Fibroblast of pulmonary artery (primary cell): ENCODE results near the gene PTPRM.

Experiments used
- DNase-seq: peaks from one replicate; pipeline ENCODE4 v3.0.0-alpha.2; 2010; ENCODE audit warnings: low read depth
- H3K4me3 ChIP-seq: replicated peaks from 2 replicates; pipeline ENCODE4 v1.5.1; 2011; ENCODE audit warnings: low read depth, mild to moderate bottlenecking, control low read depth, low read length, moderate library complexity
- TF ChIP-seq, protein P1 (sequence below): IDR thresholded peaks from 2 replicates; pipeline ENCODE4 v1.5.1; 2011; ENCODE audit warnings: mild to moderate bottlenecking, control low read depth, low read length, inconsistent platforms; ENCODE audit errors: missing control alignments

Gene PTPRM

DNA sequence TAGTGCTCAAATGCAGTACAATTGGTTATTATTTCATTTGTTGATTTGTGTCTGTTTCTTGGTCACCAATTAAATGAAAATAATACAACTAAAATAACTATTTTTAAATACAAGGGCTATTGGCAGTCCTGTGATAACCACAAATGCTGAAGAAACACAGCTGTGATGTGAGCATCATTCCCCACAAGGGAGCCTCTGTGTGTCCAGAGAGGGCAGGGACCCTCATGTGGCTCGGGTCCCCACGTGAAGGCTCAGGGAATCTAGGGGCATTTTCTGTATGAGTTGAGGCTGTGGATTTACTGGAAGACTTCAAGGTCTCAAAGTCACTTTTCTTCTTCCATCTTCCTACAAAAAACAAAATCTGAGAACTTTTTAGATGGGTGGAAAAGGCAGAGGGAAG lies 726.1 kb downstream of the PTPRM start:
- H3K4me3 ChIP-seq: no peak overlapping the region
- TF ChIP-seq, protein P1, sequence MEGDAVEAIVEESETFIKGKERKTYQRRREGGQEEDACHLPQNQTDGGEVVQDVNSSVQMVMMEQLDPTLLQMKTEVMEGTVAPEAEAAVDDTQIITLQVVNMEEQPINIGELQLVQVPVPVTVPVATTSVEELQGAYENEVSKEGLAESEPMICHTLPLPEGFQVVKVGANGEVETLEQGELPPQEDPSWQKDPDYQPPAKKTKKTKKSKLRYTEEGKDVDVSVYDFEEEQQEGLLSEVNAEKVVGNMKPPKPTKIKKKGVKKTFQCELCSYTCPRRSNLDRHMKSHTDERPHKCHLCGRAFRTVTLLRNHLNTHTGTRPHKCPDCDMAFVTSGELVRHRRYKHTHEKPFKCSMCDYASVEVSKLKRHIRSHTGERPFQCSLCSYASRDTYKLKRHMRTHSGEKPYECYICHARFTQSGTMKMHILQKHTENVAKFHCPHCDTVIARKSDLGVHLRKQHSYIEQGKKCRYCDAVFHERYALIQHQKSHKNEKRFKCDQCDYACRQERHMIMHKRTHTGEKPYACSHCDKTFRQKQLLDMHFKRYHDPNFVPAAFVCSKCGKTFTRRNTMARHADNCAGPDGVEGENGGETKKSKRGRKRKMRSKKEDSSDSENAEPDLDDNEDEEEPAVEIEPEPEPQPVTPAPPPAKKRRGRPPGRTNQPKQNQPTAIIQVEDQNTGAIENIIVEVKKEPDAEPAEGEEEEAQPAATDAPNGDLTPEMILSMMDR: no peak
- DNase-seq: no peak

DNA sequence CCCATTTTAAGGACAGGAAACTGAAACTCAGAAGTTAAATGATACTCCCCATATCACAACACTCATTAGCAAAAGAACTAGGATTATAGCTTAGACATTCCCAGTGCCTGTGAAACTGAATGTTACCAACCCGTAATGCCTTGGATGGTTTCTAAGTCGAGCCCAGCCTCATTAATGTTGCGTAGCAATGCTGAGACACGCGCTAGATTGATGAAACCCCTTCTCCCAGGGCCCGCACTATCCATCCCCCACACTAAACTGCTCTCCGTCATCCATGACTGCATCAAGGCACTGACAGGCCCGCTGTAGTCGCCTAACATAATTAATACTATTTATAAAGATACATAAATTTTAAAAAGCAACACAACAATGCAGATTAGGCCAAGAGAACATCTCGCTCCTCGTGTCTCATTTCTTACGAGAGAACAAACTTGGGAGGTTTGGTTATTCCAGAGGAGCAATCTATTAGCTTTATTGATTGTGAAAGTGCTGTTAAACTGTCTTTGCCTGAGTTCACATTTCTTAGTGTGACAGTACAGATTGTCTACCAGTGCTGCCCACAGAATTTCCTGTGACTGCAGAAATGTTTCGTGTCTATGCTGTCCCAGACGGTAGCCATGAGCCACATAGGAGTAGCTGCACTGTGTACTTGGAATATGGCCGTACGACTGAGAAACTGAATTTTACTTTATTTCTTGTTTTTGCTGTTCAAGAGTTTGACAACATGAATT lies 729.9 kb downstream of the PTPRM start:
- TF ChIP-seq, protein P1: no peak
- no peak for DNase-seq
- no peak overlapping the region for H3K4me3 ChIP-seq

DNA sequence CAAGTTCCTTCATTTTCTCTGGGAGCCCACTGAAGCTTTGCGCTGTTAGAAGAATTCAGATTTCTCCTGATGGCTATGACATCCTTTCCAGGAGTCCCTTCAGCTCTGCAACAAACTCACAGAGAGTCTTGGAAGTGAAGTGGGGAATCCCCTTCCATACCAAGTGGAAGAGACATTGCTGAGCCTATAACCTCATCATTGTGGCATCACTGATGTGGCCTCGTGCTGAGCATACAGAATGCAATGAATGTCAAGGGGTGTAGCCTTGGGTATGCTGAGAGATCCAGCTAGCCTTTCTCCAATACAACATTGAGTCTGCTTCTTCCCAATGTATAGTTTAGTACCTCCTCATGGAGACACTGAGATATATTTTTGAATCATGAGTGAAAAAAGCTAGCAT lies 731.1 kb downstream of the PTPRM start:
- TF ChIP-seq, protein P1: no peak
- H3K4me3 ChIP-seq: no peak overlapping the region
- DNase-seq: no peak

DNA sequence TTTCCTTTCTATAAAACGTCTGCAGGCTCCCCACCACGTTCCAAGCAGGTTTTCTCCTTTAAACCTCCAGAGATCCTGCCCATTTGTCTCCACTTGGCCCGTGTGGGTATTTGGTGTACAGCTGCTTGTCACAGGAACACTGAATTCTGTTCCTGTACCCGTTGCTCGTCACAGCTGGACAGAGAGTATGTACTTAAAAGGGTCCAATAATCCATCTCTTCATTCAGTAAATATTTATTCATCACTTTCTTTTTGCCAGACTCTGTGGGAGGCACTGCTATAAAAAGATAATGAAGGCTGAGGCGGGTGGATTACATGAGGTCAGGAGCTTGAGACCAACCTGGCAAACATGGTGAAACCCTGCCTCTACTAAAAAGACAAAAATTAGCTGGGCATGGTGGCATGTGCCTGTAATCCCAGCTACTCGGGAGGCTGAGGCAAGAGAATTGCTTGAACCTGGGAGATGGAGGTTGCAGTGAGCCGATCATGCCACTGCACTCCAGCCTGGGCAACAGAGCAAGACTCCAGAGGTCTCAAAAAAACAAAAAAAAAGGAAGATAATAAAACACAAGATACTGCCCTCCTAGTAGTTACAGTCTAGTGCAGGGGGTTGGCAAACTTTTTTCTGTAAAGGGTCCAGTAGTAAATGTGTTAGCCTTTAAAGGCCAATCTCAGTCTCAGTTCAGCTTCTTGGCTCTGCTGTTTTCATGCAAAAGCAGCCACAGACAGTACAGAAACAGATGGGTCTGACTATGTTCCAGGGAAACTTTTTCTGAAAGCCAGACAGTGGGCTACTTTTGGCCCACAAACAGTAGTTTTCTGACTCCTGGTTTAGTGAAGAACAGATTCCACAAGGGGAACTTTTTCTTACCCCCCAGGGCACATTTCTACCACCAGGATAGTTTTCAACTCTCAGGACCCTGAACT lies 732.2 kb downstream of the PTPRM start:
- no peak for DNase-seq
- TF ChIP-seq, protein P1: no peak
- H3K4me3 ChIP-seq: no peak overlapping the region

DNA sequence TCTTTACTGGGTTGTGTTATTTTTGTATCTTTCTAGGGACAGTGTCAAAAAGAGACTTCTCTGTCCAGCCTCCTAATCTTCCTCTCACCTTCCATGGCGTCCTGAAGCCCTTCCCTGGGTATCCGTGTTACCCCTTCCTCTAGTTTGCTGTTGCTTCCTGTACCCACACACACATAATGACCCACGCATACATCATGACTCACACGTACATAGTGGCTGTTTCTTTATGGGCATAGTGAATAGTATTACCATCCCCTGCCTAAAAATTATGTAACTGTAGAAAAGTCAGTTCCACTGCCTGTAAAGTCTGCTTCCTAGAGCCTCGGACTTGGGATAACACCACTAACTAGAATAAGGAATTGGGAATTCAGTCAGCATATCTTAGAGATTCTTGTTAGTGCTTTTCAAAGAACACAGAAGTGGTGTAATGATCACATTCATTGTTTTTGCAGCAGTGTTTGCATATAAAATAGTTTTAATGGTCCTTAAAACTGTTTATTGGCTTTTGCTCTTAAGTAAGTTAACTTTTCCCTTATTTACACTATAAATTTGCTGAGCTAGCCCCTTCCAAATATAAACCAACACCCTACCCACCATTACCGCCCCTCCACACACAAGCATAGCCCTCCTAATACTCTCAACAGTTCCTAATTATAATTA lies 733.8 kb downstream of the PTPRM start:
- no peak for DNase-seq
- H3K4me3 ChIP-seq: no peak overlapping the region
- TF ChIP-seq, protein P1: no peak

DNA sequence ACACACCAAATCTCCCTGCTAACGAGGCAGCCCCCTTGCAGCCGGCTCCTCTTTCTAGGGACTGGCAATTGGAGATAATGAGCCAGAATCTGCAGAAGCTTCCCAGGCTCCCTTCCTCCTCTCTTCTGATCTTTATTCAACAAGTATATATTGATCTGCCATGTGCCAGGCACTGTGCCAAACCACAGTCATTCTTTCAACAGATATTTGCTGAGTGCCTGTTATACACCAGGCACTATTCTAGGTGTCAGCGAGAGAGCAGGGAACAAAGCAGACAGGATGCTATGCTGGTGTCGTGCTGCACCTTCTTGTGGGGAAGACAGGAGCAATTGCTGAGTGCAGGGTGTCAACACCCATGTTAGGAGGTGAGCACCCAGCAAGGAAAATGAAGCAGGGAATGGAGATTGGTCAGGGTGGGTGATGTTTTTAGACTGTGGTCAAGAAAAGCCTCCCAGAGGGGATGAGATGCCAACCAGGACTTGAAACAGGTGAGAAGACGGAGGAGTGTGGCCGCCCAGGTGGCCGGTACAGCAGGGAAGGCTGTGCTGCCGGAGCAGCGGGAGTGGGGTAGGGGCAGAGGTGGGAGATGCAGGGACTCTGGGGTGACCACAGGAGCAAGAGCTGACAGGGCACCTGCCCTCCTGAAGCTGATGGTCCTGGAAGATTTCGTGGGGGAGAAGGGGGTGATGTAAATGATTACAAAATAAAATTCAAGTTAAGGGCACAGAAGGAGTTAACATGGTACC lies 734.5 kb downstream of the PTPRM start:
- TF ChIP-seq, protein P1: no peak
- no peak for DNase-seq
- no peak overlapping the region for H3K4me3 ChIP-seq
